SU-DHL-6 (cell line): ENCODE data around the gene SNX3.

Experiments used
- H2AFZ ChIP-seq: fragments of 200-600 bp; sonication (generic); 2 replicates; pipeline ENCODE4 v1.6.1; 2014; ENCODE audit warnings: low read depth, mild to moderate bottlenecking, moderate library complexity, mixed read lengths, antibody characterized with exemption, low read length; ENCODE audit not compliant: severe bottlenecking
- H3F3A ChIP-seq: fragments of 200-600 bp; shearing (Covaris generic); 2 replicates; pipeline ENCODE4 v1.6.0; 2016; ENCODE audit warnings: antibody characterized with exemption, mild to moderate bottlenecking; ENCODE audit not compliant: insufficient read depth
- H3K27ac ChIP-seq: fragments of 200-600 bp; sonication (generic); 2 replicates; pipeline ENCODE4 v1.5.1; 2016; ENCODE audit warnings: low read depth, mild to moderate bottlenecking, low read length, moderate library complexity, mixed read lengths
- H3K27me3 ChIP-seq: fragments of 200-600 bp; sonication (generic), shearing (Covaris generic); 2 replicates; pipeline ENCODE4 v1.6.0; 2014; ENCODE audit warnings: mild to moderate bottlenecking, low read length
- H3K36me3 ChIP-seq: fragments of 200-600 bp; sonication (generic); 2 replicates; pipeline ENCODE4 v1.6.1; 2014; ENCODE audit warnings: mild to moderate bottlenecking, low read length, mixed read lengths
- H3K4me2 ChIP-seq: fragments of 300-600, 200-600 bp; shearing (Covaris generic), sonication (generic); 2 replicates; pipeline ENCODE4 v1.6.0; 2014; ENCODE audit warnings: low read length, low read depth, mild to moderate bottlenecking; ENCODE audit not compliant: poor library complexity, severe bottlenecking
- H3K4me3 ChIP-seq: fragments of 200-600 bp; sonication (generic); 2 replicates; pipeline ENCODE4 v1.5.1; 2014; ENCODE audit warnings: antibody characterized with exemption, low read length, mild to moderate bottlenecking, mixed read lengths; ENCODE audit not compliant: insufficient read depth, poor library complexity, severe bottlenecking
- H3K79me2 ChIP-seq: fragments of 200-600 bp; sonication (generic); 2 replicates; pipeline ENCODE4 v1.6.1; 2014; ENCODE audit warnings: mild to moderate bottlenecking, low read length, moderate library complexity; ENCODE audit not compliant: insufficient read depth
- H3K9ac ChIP-seq: fragments of 200-600 bp; sonication (generic); 2 replicates; pipeline ENCODE4 v1.7.0; 2014; ENCODE audit warnings: mild to moderate bottlenecking, low read length
- H3K9me2 ChIP-seq: fragments of 200-600 bp; sonication (generic); replicated peaks from 2 replicates; pipeline ENCODE4 v1.6.1; 2014; ENCODE audit warnings: low read length; ENCODE audit not compliant: insufficient read depth
- H3K9me3 ChIP-seq: fragments of 200-600 bp; sonication (generic); 2 replicates; pipeline ENCODE4 v1.6.1; 2014; ENCODE audit warnings: low read length, mixed read lengths; ENCODE audit not compliant: insufficient read depth
- H4K20me1 ChIP-seq: fragments of 200-600 bp; sonication (generic); 2 replicates; pipeline ENCODE4 v1.6.1; 2014; ENCODE audit warnings: low read depth, mild to moderate bottlenecking, antibody characterized with exemption, low read length, moderate library complexity, mixed read lengths
- CTCF ChIP-seq: fragments of 200-600 bp; sonication (generic); IDR thresholded peaks from one replicate; pipeline ENCODE4 v1.5.1; 2017; ENCODE audit warnings: antibody characterized with exemption, mild to moderate bottlenecking, low read length, moderate library complexity; ENCODE audit not compliant: insufficient read depth, poor library complexity, severe bottlenecking
- EZH2phosphoT487 ChIP-seq: fragments of 200-600 bp; sonication (generic), shearing (Covaris generic); conservative IDR thresholded peaks from 2 replicates; pipeline ENCODE4 v1.6.1; 2018; ENCODE audit warnings: mild to moderate bottlenecking, antibody characterized with exemption, low read length, moderate library complexity, mixed read lengths

Gene SNX3

GRCh38 chr6:108171291-108171917 lies 89.4 kb downstream of the SNX3 start:
- Histone ChIP-seq H3K4me3 (no peak overlapping the region), H3K9me2 (no peaks in the 10 kb centered on the region), H3K4me2 (no peak overlapping the region), H3K9me3 (no peaks in the 10 kb centered on the region), H3F3A (no peaks in the 10 kb centered on the region), H4K20me1 (no peaks in the 10 kb centered on the region), H3K36me3 (no peaks in the 10 kb centered on the region), H3K79me2 (no peaks in the 10 kb centered on the region), H3K27me3 (no peaks in the 10 kb centered on the region), H3K27ac (no peak overlapping the region), H2AFZ (no peak overlapping the region), H3K9ac (no peak overlapping the region)
- TF ChIP-seq CTCF, result no peak
- TF ChIP-seq EZH2phosphoT487, result no peak

GRCh38 chr6:108170332-108171290 lies 90.2 kb downstream of the SNX3 start:
- H3K79me2 ChIP-seq, result no peaks in the 10 kb centered on the region
- H4K20me1 ChIP-seq, result no peaks in the 10 kb centered on the region
- H3K9me2 ChIP-seq, result no peaks in the 10 kb centered on the region
- no peaks in the 10 kb centered on the region for H3K27me3 ChIP-seq
- no peak for TF ChIP-seq CTCF
- TF ChIP-seq EZH2phosphoT487, result no peak
- H3K36me3 ChIP-seq, result no peaks in the 10 kb centered on the region
- no peaks in the 10 kb centered on the region for H3K9me3 ChIP-seq
- no peak overlapping the region for H3K27ac ChIP-seq
- no peak overlapping the region for H2AFZ ChIP-seq
- no peak overlapping the region for H3K4me2 ChIP-seq
- H3K9ac ChIP-seq, result no peak overlapping the region
- H3F3A ChIP-seq, result no peaks in the 10 kb centered on the region
- no peak overlapping the region for H3K4me3 ChIP-seq

GRCh38 chr6:108169464-108170331 lies 91.1 kb downstream of the SNX3 start:
- no peaks in the 10 kb centered on the region for H3K79me2 ChIP-seq
- H4K20me1 ChIP-seq, result no peaks in the 10 kb centered on the region
- H3K4me2 ChIP-seq, result no peak overlapping the region
- TF ChIP-seq CTCF (no peak), EZH2phosphoT487 (no peak)
- no peak overlapping the region for H3K4me3 ChIP-seq
- H3K9ac ChIP-seq, result no peak overlapping the region
- no peaks in the 10 kb centered on the region for H3K36me3 ChIP-seq
- H3K27me3 ChIP-seq, result no peaks in the 10 kb centered on the region
- H3K9me3 ChIP-seq, result no peaks in the 10 kb centered on the region
- no peak overlapping the region for H2AFZ ChIP-seq
- H3K9me2 ChIP-seq, result no peaks in the 10 kb centered on the region
- no peak overlapping the region for H3K27ac ChIP-seq
- no peaks in the 10 kb centered on the region for H3F3A ChIP-seq
